GF-D8 (cell line): ENCODE results near the gene EFHD2.

ENCODE experiments used
- DNase-seq: peaks from one replicate; lab custom pipeline; 2025; lab: John Stamatoyannopoulos, UW

EFHD2 gene

DNA sequence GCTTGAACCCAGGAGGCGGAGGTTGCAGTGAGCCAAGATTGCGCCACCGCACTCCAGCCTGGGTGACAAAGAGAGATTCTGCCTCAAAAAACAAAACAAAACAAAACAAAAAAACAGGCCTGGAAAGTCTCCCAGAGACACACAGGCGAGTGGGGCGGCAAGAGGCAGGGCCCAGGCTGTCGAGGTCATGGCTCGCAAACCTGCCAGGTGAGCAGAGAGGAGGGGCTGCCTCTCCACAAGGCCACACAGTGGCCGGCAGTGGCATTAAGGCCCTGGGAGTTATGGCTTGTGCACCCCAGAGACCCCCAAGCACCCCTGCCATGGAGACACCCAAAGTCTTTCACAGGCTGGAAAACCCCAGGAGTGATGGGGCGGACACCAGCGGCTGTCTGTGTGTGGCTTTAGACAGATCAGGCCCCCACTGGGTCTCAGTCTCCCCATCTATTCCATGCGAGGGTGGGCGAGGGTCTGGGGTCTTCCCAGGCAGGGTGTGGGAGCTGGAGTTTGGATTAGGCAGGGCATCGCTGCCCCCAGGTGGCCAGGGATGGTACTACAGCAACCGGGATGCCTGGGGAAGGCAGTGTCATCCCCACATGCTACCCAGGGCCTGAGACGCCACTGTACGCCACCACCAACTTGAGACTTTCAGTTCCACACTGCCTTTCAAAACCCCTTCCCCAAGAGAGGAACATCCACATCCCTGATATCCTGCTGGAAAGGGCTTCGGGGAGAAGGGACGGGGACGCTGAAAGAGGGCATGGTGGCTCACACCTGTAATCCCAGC is 21.3 kb downstream of the EFHD2 start:
- no peak for DNase-seq

GRCh38 chr1:15431571-15431948 is 21.9 kb downstream of the EFHD2 start:
- no peak for DNase-seq

GRCh38 chr1:15432324-15432723 is 22.6 kb downstream of the EFHD2 start:
- DNase-seq = no peak

DNA sequence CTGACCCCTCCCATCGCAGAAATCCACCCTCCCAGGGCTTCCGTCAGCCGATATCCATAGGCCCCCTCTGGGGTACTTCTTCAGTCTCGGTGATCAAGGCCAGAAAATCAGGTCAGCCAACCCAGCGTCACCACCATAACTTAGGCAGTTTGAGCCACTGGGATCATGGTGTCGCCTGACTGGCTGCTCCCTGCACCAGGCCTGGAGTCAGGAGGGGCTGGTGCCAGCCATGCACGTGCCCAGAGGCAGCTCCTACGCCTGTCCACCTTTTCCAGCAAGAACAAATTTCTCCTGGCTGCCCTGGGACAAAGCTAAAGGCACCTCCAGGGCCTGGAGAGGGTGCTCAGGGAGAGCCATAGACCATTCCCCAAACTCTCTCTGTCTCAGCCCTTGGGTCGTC is 23.8 kb downstream of the EFHD2 start:
- DNase-seq = no peak

GRCh38 chr1:15434739-15435138 is 25.1 kb downstream of the EFHD2 start:
- DNase-seq = peak; percentile 95

- DNase-seq = no peak
Measured at GRCh38 chr1:15435239-15436077, 25.8 kb downstream of the EFHD2 start.

- DNase-seq = no peak
Measured at GRCh38 chr1:15436881-15437442, 27.3 kb downstream of the EFHD2 start.

DNA sequence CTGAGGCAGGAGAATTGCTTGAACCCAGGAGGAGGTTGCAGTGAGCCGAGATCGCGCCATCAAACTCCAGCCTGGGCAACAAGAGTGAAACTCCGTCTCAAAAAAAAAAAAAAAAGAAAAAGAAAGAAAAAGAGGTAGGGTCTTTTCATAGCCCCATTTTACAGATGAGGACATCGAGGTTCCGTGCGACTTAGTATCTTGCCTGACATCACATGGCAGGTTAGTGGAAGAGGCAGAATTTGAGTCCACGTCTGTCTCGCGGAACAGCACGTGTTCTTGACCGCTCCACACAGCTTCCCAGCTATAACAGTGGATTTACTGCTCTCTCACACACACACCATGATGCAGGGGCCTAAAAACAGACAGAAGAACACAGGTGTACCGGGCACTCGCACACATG is 29.6 kb downstream of the EFHD2 start:
- DNase-seq = no peak

DNA sequence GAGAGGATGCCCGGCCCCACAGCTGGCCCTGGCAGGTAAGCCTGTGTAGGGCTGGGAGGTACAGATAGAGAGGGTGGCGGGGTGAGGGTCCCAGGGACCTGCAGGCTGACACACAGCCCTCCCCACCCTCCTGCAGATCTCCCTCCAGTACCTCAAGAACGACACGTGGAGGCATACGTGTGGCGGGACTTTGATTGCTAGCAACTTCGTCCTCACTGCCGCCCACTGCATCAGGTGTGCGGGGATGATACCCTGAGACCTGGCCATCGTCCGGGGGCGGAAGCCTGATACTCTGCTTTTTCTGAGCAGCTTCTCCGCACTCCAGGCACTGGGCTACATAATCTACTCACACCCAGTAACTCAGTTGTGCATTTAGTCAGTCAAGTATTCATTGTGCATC is 30.7 kb downstream of the EFHD2 start:
- no peak for DNase-seq

DNA sequence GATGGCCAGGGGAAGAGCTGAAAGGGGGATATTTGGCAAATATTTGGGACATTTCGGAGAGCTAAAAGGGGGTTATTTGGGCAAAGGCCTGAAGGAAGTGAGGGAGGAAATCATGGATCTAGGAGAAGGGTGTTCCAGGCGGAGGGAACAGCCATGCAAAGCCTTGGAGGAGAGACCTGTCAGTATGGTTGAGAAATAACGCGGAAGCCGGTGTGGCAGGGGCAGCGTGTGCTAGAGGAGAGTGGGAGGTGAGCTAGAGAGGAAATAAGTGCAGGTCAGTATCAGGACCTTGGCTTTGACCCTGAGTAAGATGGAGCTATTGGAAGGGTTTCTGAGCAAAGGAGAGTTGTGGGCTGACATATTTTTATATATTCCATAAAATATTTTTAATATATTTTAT is 31.6 kb downstream of the EFHD2 start:
- no peak for DNase-seq

- no peak for DNase-seq
Measured at GRCh38 chr1:15442119-15442518, 32.4 kb downstream of the EFHD2 start.

DNA sequence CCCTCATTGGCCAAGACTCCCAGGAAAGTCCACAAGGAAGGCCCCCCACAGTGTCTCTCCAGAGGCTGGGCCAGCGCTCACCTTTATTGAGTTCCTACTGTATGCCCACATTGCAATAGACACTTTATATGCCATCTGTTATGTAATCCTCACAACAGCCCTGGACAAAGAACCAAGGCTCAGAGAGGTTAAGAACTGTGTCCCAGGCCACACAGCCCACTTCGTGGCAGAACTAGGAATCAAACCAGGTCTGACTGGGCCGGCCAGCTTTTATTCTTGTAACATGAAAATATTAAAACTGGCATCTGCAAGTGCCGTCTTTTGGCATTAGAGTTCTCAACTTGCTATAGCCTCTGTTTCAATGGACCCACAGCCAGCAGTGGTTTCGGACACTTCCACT is 33.1 kb downstream of the EFHD2 start:
- DNase-seq = no peak

DNA sequence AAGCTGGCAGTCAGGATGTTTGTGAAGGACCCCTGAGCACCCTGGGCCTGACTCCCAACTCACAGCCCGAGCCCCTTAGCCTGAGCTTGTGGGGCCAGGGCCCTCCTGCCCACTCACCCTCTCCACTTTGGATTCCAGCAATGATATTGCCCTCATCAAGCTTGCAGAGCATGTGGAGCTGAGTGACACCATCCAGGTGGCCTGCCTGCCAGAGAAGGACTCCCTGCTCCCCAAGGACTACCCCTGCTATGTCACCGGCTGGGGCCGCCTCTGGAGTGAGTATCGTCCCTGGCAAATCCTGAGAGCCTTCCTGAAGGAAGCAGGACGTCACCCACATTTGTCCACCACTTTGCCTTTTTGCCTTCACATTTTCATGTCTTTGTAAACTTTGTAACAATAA is 33.6 kb downstream of the EFHD2 start:
- no peak for DNase-seq

DNA sequence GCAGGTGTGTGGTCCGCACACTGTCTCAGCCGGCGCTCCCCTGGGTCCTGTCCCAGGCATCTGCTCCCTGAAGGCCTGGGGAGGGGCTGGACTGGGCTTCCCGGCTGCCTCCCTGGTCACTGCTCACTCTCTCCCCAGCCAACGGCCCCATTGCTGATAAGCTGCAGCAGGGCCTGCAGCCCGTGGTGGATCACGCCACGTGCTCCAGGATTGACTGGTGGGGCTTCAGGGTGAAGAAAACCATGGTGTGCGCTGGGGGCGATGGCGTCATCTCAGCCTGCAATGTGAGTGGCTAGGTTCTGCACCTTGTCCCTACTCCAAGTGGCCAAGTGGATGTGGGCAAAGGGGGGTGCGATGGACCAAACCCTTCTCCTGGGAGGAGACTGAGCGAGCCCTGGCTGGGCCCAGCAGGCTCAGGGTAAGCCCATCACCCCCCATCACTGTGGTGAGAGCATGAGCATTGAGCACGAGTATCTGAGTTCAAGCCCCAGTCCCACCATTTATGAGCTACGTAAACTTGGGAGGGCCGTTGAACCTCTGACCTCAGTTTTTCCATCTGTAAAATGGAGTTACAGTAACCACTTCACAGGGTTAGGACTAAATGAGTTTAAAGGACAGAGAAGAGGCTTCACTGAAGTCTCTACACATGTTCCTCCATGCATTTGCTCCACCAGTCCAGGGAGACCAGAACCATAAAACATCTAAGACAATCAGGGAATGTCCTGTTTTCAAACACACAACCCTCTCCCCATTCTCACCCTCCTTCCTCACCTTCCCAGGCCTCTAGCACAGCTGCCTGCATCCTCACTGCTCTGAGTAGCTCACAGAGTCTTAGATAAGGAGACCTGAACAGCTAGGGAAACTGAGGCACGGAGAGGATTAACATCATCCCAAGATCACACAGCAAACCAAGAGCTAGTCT is 35.0 kb downstream of the EFHD2 start:
- DNase-seq = no peak

GRCh38 chr1:15445390-15446122 is 35.9 kb downstream of the EFHD2 start:
- DNase-seq = no peak

DNA sequence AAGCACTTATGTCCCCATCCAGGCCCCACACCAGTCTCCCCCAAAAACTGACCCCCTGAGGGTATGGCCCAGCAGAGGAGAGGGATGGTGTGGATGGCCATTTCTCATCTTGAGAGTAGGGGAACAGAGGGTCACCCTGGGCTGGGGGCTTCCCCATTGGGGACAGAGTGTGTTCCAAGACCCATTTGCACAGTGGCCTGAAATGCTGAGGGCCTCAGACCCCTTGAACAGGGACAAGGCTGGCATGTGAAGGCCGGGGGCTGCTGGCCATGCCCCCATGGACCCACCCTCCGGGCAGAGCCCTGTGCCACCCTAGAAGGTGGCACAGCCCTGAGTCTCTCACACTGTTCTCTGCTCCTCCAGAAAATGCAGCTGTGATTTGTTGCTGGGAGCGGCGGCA is 36.5 kb downstream of the EFHD2 start:
- DNase-seq = no peak

GRCh38 chr1:15448877-15449462 is 39.3 kb downstream of the EFHD2 start:
- DNase-seq = no peak

- no peak for DNase-seq
Measured at GRCh38 chr1:15449567-15449966, 39.9 kb downstream of the EFHD2 start.

DNA sequence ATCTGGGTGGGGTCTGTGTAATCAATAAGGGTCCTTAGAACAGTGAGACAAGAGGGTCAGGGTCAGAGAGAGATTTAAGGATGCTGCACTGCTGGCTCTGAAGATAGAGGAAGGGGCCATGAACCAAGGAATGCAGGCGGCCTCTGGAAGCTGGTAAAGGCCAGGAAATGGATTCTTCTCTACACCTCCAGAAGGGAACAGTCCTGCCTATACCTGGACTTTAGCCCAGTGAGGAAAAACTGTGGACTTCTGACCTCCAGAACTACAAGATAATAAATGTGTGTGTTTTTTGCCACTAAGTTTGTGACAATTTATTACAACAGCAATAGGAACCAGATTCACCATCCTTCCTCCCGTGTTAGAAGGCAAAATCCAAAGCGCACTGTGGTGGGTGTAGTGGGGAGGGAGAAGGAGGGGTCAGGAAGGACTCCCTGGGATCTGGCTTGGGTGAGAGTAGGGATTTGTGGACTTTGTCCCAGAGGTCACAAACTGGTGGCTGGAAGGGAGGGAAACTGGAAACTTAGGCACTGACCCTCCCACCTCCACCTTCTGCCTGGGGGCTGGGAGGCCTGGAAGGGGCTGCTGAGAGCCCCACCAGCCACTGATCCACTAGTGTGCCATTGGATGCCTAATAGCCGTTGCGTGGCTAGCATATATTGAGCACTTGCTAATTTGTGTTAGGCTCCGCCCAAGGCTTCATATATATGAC is 41.5 kb downstream of the EFHD2 start:
- no peak for DNase-seq

GRCh38 chr1:15452216-15452615 is 42.5 kb downstream of the EFHD2 start:
- DNase-seq = no peak
